GM19395 (cell line): Measurements from ENCODE around the gene NCKAP1.
"Not testable (repeated sequence)": the region's sequence is repeated elsewhere in the genome, so short reads cannot be mapped to it uniquely, and the experiment has no call there.

Experiments used
- ATAC-seq: cut with Tn5 transposase; IDR thresholded peaks from one replicate; pipeline ENCODE4 v1.9.1; 2021; ENCODE audit warnings: mild to moderate bottlenecking, moderate library complexity; ENCODE audit not compliant: unreplicated experiment

Gene NCKAP1

GRCh38 chr2:182887753-182888415 is 150.4 kb downstream of the NCKAP1 start:
- ATAC-seq: no peak

- no peak for ATAC-seq
Observed at GRCh38 chr2:182887093-182887492, 151.2 kb downstream of the NCKAP1 start.

- ATAC-seq: no peak
Observed at GRCh38 chr2:182885771-182886170, 152.5 kb downstream of the NCKAP1 start.

GRCh38 chr2:182883451-182883850 is 154.8 kb downstream of the NCKAP1 start:
- ATAC-seq: no peak

GRCh38 chr2:182880100-182880499 is 158.2 kb downstream of the NCKAP1 start:
- ATAC-seq: not testable (repeated sequence)

GRCh38 chr2:182876653-182877052 is 161.6 kb downstream of the NCKAP1 start:
- not testable (repeated sequence) for ATAC-seq

- no peak for ATAC-seq
Observed at GRCh38 chr2:182870227-182870626, 168.0 kb downstream of the NCKAP1 start.

- no peak for ATAC-seq
Observed at GRCh38 chr2:182868054-182868796, 170.0 kb downstream of the NCKAP1 start.

GRCh38 chr2:182867426-182868053 is 170.7 kb downstream of the NCKAP1 start:
- ATAC-seq: no peak

- ATAC-seq: no peak
Observed at GRCh38 chr2:182866461-182867406, 171.5 kb downstream of the NCKAP1 start, which contains the start of gene FRZB. Gene FRZB, minus strand, starts transcription at chr2:182866637. Its CDS starts 85 bp downstream, at chr2:182866552.

GRCh38 chr2:182866095-182866460 is 172.2 kb downstream of the NCKAP1 start:
- ATAC-seq: no peak

- no peak for ATAC-seq
Observed at GRCh38 chr2:182864949-182865570, 173.2 kb downstream of the NCKAP1 start.

GRCh38 chr2:182863642-182864041 is 174.6 kb downstream of the NCKAP1 start:
- ATAC-seq: no peak

- no peak for ATAC-seq
Observed at GRCh38 chr2:182862091-182862490, 176.2 kb downstream of the NCKAP1 start.

- ATAC-seq: no peak
Observed at GRCh38 chr2:182860858-182861257, 177.4 kb downstream of the NCKAP1 start.
